Activated CD4-positive, alpha-beta T cell treated with anti-CD3 and anti-CD28 coated beads, Interleukin-2, amount 50 U/mL, for 24 hours (primary cell): ENCODE measurements around the gene ACTL8.

Experiments used
- DNase-seq, 2 donors: peaks; one replicate each; pipeline ENCODE4 v3.0.0-alpha.2; 2020; ENCODE audit warnings: low read depth in 1 of 2, low spot score in 1 of 2

Gene ACTL8

GRCh38 chr1:17768651-17769241 lies 13.6 kb downstream of the ACTL8 start:
- no peak for DNase-seq

GRCh38 chr1:17770983-17771382 lies 15.8 kb downstream of the ACTL8 start:
- no peak for DNase-seq

- DNase-seq = no peak
Observed at GRCh38 chr1:17772615-17773212, 17.6 kb downstream of the ACTL8 start.

- no peak for DNase-seq
Observed at GRCh38 chr1:17773591-17774326, 18.6 kb downstream of the ACTL8 start.

GRCh38 chr1:17774452-17774851 lies 19.3 kb downstream of the ACTL8 start:
- no peak for DNase-seq

- no peak for DNase-seq
Observed at GRCh38 chr1:17775796-17776195, 20.7 kb downstream of the ACTL8 start.

- no peak for DNase-seq
Observed at GRCh38 chr1:17776426-17776825, 21.3 kb downstream of the ACTL8 start.

- no peak for DNase-seq
Observed at GRCh38 chr1:17777330-17777729, 22.2 kb downstream of the ACTL8 start.

- no peak for DNase-seq
Observed at GRCh38 chr1:17777818-17778217, 22.7 kb downstream of the ACTL8 start.

- DNase-seq = no peak
Observed at GRCh38 chr1:17780916-17781315, 25.8 kb downstream of the ACTL8 start.

GRCh38 chr1:17789926-17790325 lies 34.8 kb downstream of the ACTL8 start:
- no peak for DNase-seq

- DNase-seq = no peak
Observed at GRCh38 chr1:17790383-17791054, 35.4 kb downstream of the ACTL8 start.

- DNase-seq = no peak
Observed at GRCh38 chr1:17791055-17791390, 35.9 kb downstream of the ACTL8 start.

GRCh38 chr1:17791480-17791879 lies 36.3 kb downstream of the ACTL8 start:
- no peak for DNase-seq

- DNase-seq = no peak
Observed at GRCh38 chr1:17792421-17792820, 37.3 kb downstream of the ACTL8 start.

- DNase-seq = no peak
Observed at GRCh38 chr1:17795081-17795809, 40.1 kb downstream of the ACTL8 start.

GRCh38 chr1:17795836-17796645 lies 40.9 kb downstream of the ACTL8 start:
- no peak for DNase-seq

GRCh38 chr1:17797478-17797877 lies 42.3 kb downstream of the ACTL8 start:
- DNase-seq = no peak

- DNase-seq = no peak
Observed at GRCh38 chr1:17798011-17798410, 42.9 kb downstream of the ACTL8 start.

- no peak for DNase-seq
Observed at GRCh38 chr1:17798799-17799382, 43.8 kb downstream of the ACTL8 start.
